ENCODE results near the gene TMEM120B.
A peak's percentile ranks its signal among the peaks of the same experiment; 100 is the strongest.
"Not testable (repeated sequence)": the region's sequence is repeated elsewhere in the genome, so short reads cannot be mapped to it uniquely, and the experiment has no call there.

The TMEM120B gene

DNA sequence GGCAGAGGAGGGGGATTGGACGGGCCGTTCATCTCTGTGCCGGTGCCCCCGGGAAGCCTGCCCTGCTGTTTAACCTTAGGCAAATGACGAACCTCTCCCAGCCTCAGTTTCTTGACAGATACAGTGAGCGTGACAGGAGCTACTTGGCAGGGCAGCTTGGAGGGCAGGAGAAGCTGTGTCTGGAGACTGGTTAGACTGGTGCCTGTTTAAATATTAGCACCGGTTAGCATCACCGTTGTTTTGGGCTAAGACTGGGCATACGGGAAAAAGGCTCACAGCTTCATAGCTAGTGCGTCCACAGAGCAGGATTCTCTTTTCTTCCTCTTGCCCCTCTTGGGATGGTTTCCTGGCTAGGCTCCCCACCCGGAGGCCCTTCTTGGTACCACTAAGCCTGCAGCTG, 42.3 kb downstream of the TMEM120B start:
- Mint-ChIP-seq H3K36me3 (ENCODE audit: insufficient read depth) (peaks cover 11% of the 10 kb centered on the region), H3K4me3 (no peak overlapping the region), H3K9me3 (no peaks in the 10 kb centered on the region), H3K27me3 (no peaks in the 10 kb centered on the region), H3K27ac (ENCODE audit: low read depth) (peak overlapping the region; percentile 46), H3K4me1 (peaks cover 6% of the 10 kb centered on the region)
- DNase-seq (ENCODE audit: low spot score in 2 of 2) (no peak), ATAC-seq (replicated peaks; ENCODE audit: extremely low read depth, poor library complexity, severe bottlenecking) (no peak)

DNA sequence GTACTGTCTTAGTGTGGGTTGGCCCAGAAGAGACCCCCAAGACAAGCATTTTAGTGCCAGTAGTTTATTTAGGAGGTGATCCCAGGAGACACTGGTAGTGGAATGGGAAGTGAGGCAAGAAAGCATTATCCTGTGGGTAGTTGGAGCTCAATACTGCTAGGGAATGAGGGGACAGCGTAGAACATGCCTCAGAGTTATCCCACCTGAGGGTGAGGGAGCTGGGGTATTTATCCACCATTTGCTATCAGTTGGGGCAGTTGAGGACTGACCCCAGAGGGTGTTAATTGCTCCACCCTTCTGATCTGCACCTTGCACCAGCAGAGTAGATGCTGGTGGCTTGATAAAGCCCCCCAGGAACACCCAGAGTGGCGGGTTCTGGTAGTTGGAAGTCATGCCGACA, 43.0 kb downstream of the TMEM120B start:
- DNase-seq (ENCODE audit: low spot score in 2 of 2), result no peak
- peaks cover 7% of the 10 kb centered on the region for H3K36me3 Mint-ChIP-seq (ENCODE audit: insufficient read depth)
- no peak overlapping the region for H3K4me3 Mint-ChIP-seq
- no peaks in the 10 kb centered on the region for H3K27me3 Mint-ChIP-seq
- no peaks in the 10 kb centered on the region for H3K9me3 Mint-ChIP-seq
- peaks cover 6% of the 10 kb centered on the region for H3K4me1 Mint-ChIP-seq
- H3K27ac Mint-ChIP-seq (ENCODE audit: low read depth), result no peak overlapping the region
- no peak for ATAC-seq (replicated peaks; ENCODE audit: extremely low read depth, poor library complexity, severe bottlenecking)

DNA sequence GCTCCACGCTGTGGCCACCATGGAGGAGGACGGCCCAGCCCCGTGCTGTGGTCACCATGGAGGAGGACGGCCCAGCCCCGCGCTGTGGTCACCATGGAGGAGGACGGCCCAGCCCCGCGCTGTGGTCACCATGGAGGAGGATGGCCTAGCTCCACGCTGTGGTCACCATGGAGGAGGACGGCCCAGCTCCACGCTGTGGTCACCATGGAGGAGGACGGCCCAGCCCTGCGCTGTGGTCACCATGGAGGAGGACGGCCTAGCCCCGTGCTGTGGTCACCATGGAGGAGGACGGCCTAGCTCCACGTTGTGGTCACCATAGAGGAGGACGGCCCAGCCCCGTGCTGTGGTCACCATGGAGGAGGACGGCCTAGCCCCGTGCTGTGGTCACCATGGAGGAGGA, 46.0 kb downstream of the TMEM120B start:
- not testable (repeated sequence) for H3K9me3 Mint-ChIP-seq; H3K4me1 Mint-ChIP-seq; ATAC-seq (replicated peaks; ENCODE audit: extremely low read depth, poor library complexity, severe bottlenecking); H3K27ac Mint-ChIP-seq (ENCODE audit: low read depth); DNase-seq (ENCODE audit: low spot score in 2 of 2); H3K4me3 Mint-ChIP-seq; H3K36me3 Mint-ChIP-seq (ENCODE audit: insufficient read depth); H3K27me3 Mint-ChIP-seq

DNA sequence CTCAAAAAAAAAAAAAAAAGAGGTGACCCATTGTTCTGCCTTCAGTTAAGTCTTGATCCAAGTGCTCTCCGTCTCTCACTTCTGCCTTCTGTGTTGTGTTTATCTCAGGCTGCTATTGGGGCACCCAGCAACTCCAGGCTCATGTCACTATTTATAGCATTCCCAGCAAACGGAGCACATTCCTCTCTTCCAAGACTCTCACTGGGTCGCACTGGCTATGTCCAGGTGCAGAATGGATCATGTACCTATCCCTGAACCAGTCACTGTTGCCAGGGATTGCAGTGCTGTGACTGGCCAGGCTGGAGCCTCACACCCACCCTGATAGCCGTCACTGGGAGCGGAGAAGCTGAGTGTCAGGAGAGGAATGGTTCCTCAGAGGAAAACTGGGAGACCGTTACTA, 49.7 kb downstream of the TMEM120B start:
- Mint-ChIP-seq H3K9me3 (no peaks in the 10 kb centered on the region), H3K4me3 (no peak overlapping the region), H3K4me1 (no peaks in the 10 kb centered on the region), H3K36me3 (ENCODE audit: insufficient read depth) (peaks cover 3% of the 10 kb centered on the region), H3K27me3 (no peaks in the 10 kb centered on the region), H3K27ac (ENCODE audit: low read depth) (no peak overlapping the region)
- no peak for DNase-seq (ENCODE audit: low spot score in 2 of 2)
- no peak for ATAC-seq (replicated peaks; ENCODE audit: extremely low read depth, poor library complexity, severe bottlenecking)

DNA sequence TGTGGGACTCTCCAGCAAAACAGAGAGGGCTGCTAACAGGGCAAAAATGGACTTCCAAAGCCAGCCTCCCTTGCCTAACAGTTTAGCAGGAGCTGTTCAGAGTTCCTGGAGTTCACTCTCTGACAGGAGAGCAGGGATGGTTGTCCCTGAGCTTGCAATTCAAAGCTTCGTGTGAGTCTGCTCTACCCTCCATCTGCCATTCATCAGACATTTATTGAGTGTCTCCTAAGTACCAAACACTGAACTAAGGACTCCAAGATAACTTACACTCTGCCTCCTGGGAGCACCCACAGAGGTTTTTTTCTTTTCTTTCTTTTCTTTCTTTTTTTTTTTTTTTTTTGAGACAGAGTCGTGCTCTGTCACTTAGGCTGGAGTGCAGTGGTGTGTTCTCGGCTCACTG, 52.3 kb downstream of the TMEM120B start:
- ATAC-seq (replicated peaks; ENCODE audit: extremely low read depth, poor library complexity, severe bottlenecking), result no peak
- Mint-ChIP-seq H3K27ac (ENCODE audit: low read depth) (no peak overlapping the region), H3K27me3 (no peaks in the 10 kb centered on the region), H3K4me1 (no peaks in the 10 kb centered on the region), H3K9me3 (no peaks in the 10 kb centered on the region), H3K4me3 (no peak overlapping the region), H3K36me3 (ENCODE audit: insufficient read depth) (peaks cover 1% of the 10 kb centered on the region)
- no peak for DNase-seq (ENCODE audit: low spot score in 2 of 2)

DNA sequence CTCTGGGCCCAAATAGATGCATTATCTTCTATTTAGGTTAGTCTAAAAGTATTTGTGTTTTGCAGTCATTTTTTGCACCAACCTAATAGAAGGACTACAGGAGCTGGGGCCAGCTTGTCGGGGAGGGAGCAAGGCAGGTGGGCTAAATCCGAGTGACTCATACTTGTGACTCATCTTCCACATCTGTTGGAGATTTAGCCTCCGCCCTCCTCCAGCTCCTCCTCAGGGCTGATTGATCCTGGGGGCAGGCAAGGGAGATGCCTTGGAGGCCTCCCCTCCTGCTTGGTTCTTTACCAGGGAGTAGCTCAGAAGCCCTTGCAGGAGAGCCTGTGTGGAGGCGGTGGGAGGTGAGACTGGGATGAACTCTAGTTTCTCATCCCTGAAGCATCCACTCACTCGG, 53.0 kb downstream of the TMEM120B start:
- no peak for ATAC-seq (replicated peaks; ENCODE audit: extremely low read depth, poor library complexity, severe bottlenecking)
- H3K36me3 Mint-ChIP-seq (ENCODE audit: insufficient read depth), result no peaks in the 10 kb centered on the region
- no peaks in the 10 kb centered on the region for H3K4me1 Mint-ChIP-seq
- H3K27me3 Mint-ChIP-seq, result no peaks in the 10 kb centered on the region
- DNase-seq (ENCODE audit: low spot score in 2 of 2), result no peak
- no peak overlapping the region for H3K4me3 Mint-ChIP-seq
- H3K27ac Mint-ChIP-seq (ENCODE audit: low read depth), result no peak overlapping the region
- no peaks in the 10 kb centered on the region for H3K9me3 Mint-ChIP-seq

DNA sequence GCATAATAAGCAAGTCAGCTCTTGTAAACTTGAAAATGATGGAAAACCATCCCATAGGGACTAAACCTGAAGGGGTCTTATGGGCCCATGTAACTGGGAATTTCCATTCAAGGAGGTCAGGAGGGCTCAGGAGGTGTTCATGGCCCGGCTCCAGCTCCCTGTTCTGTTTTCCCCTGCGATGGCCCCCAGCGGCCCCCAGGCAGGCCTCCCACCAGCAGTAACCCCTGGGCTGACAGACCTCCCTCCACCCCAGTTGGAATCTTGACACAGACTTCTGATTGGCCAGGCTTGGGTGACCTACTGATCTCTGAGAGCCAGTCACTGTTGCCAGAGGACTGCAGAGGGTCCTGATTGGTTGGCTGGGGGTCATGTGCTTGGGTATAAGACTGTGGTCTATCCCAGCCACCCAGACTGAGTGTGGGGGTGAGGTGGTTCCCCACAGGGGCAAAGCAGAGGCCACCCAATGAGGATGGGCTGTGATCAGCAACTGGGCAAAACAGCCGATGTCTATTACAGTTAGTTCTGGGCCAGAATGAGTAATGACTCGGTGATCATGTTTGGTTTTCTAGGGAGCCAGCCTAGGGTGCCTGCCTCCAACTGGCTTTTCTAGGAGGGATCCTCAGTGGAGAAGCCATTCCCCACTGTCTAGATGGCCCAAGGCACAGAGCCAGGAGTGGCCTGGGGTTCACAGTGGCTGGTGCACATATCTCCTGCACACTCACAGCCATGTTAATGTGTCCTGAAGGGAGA, 53.9 kb downstream of the TMEM120B start:
- no peak for DNase-seq (ENCODE audit: low spot score in 2 of 2)

DNA sequence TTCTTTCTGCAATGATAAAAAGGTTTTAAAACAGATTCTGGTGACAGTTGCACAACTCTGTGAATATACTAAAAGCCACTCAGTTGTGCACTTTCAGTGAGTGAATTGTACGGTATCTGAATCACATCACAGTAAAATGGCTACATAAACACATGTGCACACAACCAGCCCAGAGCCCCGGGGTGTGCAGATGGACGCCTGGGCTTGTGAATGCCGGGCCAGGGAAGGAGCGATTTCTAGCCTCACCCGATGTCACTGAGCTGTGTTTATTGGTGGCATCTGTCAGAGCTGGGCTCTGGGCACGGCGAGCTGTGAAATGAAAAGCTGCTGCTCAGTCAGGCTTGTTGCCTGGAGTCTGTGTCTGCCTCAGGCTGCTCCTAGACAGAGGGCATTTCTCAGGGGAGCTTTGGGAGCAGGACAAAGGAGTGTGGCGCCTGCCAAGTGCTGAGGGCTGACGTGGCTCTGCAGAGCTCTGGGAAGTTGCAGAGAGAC, 55.0 kb downstream of the TMEM120B start:
- H3K27ac Mint-ChIP-seq (ENCODE audit: low read depth), result no peak overlapping the region
- DNase-seq (ENCODE audit: low spot score in 2 of 2), result no peak
- no peaks in the 10 kb centered on the region for H3K4me1 Mint-ChIP-seq

More for the DNA sequence above, 53.9 kb downstream of the TMEM120B start:
- no peak overlapping the region for H3K27ac Mint-ChIP-seq (ENCODE audit: low read depth)
- H3K4me1 Mint-ChIP-seq, result no peaks in the 10 kb centered on the region
- H3K4me3 Mint-ChIP-seq, result no peak overlapping the region
- no peak for ATAC-seq (replicated peaks; ENCODE audit: extremely low read depth, poor library complexity, severe bottlenecking)
- H3K9me3 Mint-ChIP-seq, result no peaks in the 10 kb centered on the region
- no peaks in the 10 kb centered on the region for H3K36me3 Mint-ChIP-seq (ENCODE audit: insufficient read depth)
- no peaks in the 10 kb centered on the region for H3K27me3 Mint-ChIP-seq

DNA sequence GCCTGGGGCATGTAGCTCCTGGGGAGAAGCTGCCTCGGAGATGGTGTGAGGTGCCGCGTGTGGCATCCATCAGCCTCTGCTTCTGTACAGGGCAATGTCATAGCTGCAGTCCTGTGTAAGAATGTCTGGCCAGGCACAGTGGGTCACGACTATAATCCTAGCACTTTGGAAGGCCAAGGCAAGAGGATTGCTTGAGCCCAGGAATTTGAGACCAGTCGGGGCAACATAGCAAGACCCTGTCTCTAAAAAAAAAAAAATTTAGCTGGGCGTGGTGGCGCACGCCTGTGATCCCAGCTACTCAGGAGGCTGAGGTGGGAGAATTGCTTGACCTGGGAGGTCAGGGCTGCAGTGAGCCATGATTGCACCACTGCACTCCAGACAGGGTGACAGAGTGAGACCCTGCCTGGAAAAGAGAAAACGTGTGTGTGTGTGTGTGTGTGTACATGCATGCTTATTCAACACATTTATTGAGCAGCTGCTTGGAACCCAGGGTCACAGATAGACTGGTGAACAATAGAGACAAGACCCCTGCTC, 56.8 kb downstream of the TMEM120B start:
- Mint-ChIP-seq H3K36me3 (ENCODE audit: insufficient read depth) (peaks cover 2% of the 10 kb centered on the region), H3K4me3 (no peak overlapping the region), H3K27me3 (no peaks in the 10 kb centered on the region), H3K9me3 (no peaks in the 10 kb centered on the region), H3K4me1 (peaks cover 6% of the 10 kb centered on the region), H3K27ac (ENCODE audit: low read depth) (no peak overlapping the region)
- DNase-seq (ENCODE audit: low spot score in 2 of 2) (no peak), ATAC-seq (replicated peaks; ENCODE audit: extremely low read depth, poor library complexity, severe bottlenecking) (no peak)

More for the DNA sequence above, 55.0 kb downstream of the TMEM120B start:
- Mint-ChIP-seq H3K36me3 (ENCODE audit: insufficient read depth) (no peaks in the 10 kb centered on the region), H3K9me3 (no peaks in the 10 kb centered on the region), H3K4me3 (no peak overlapping the region), H3K27me3 (no peaks in the 10 kb centered on the region)
- no peak for ATAC-seq (replicated peaks; ENCODE audit: extremely low read depth, poor library complexity, severe bottlenecking)

DNA sequence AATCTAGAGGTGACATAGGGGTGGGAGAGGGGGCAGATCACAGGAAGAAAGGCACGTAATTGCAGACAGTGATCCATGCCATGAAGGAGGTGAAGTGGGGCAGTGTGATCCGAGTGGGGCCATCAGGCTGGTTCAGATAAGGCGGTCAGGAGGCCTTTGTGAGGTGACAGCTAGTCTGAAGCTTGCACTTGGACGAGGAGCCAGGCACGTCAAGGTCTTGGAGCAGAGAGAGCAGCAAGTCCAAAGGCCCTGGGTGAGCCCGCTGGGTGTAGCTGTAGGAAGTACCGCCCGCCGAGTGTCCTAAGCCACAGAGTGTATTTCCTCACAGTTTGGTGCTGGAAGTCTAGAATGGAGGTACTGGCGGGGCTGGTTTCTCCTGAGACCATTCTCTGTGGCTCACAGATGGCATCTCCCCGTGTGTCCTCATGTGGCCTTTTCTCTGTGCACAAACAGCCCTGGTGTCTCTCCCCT, 57.3 kb downstream of the TMEM120B start:
- no peak for DNase-seq (ENCODE audit: low spot score in 2 of 2)
- ATAC-seq (replicated peaks; ENCODE audit: extremely low read depth, poor library complexity, severe bottlenecking), result no peak
- H3K27me3 Mint-ChIP-seq, result no peaks in the 10 kb centered on the region
- H3K4me1 Mint-ChIP-seq, result peaks cover 6% of the 10 kb centered on the region
- no peaks in the 10 kb centered on the region for H3K9me3 Mint-ChIP-seq
- no peak overlapping the region for H3K27ac Mint-ChIP-seq (ENCODE audit: low read depth)
- peaks cover 3% of the 10 kb centered on the region for H3K36me3 Mint-ChIP-seq (ENCODE audit: insufficient read depth)
- H3K4me3 Mint-ChIP-seq, result no peak overlapping the region

DNA sequence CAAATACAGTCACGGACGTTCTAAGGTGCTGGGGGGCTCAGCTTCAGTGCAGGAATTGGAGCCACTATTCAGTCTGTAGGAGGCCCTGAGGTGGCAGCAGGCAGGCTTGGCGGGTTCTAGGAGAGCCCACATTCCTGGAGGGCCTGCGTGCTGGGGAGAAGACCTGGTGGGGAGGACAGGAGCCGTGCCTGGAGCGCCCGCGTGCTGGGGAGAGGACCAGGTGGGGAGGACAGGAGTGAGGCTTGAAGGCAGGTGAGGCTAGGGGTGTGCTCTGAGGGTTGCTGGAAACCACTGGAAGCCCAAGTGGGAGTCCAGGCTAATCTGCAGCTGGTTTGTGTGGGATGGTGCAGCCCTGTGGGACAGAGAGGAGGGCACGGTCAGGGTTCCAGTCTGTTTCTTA, 57.8 kb downstream of the TMEM120B start:
- Mint-ChIP-seq H3K4me1 (peaks cover 6% of the 10 kb centered on the region), H3K27ac (ENCODE audit: low read depth) (no peak overlapping the region), H3K36me3 (ENCODE audit: insufficient read depth) (peaks cover 3% of the 10 kb centered on the region), H3K27me3 (no peaks in the 10 kb centered on the region), H3K9me3 (no peaks in the 10 kb centered on the region), H3K4me3 (no peak overlapping the region)
- no peak for ATAC-seq (replicated peaks; ENCODE audit: extremely low read depth, poor library complexity, severe bottlenecking)
- DNase-seq (ENCODE audit: low spot score in 2 of 2), result no peak

DNA sequence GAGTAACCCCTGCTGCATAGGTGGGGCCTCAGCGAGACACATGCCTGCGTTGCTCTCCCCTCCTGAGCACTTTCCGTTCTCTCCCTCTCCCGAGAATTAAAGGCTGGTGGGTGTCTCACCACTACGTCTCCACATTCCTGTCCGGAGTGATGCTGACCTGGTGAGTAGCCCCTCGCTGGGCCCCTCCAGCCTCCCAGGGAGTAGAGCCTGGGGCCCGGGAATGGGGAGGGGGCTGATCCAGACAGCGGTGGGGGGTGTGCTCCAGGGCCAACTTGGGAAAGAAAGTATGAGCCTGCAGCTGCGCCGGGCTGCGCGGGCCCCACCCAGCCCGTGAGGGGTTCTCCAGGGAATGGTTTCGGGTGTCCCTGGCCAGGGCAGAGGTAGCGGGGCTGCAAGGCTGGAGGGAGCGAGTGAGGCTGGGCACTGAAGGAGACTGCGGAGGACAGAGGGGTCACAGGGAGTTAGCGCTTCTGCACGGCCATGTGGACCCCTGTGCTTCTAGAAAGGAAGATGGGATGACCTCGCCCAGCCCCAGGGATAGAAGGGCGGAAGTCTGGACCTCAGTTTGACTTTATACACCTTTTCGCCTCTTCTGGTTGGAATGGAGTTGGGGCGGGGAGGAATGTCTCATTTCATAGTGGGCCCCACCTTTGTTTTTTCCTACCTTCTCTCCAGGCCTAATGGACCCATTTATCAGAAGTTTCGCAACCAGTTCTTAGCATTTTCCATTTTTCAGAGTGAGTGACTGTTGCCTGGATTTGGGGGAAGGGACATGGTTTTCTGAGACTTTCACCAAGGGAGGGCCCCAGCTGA, 58.5 kb downstream of the TMEM120B start:
- Mint-ChIP-seq H3K36me3 (ENCODE audit: insufficient read depth) (peaks cover 4% of the 10 kb centered on the region), H3K9me3 (no peaks in the 10 kb centered on the region)

More for the DNA sequence above, 58.5 kb downstream of the TMEM120B start:
- no peak for ATAC-seq (replicated peaks; ENCODE audit: extremely low read depth, poor library complexity, severe bottlenecking)
- Mint-ChIP-seq H3K27me3 (no peaks in the 10 kb centered on the region), H3K27ac (ENCODE audit: low read depth) (no peak overlapping the region), H3K4me1 (peaks cover 6% of the 10 kb centered on the region), H3K4me3 (no peak overlapping the region)
- DNase-seq (ENCODE audit: low spot score in 2 of 2), result no peak

All from central memory CD8-positive, alpha-beta T cell (primary cell).